CD4-positive, alpha-beta T cell treated with Interferon alpha-2 for 1 hour (primary cell): ENCODE results near the gene CYB5R3.

Experiments used
- DNase-seq, 2 donors: peaks; one replicate each; pipeline ENCODE4 v3.0.0-alpha.2; 2020 to 2022

CYB5R3 gene

GRCh38 chr22:42644422-42645340, 4.5 kb downstream of the CYB5R3 start:
- DNase-seq = no peak

GRCh38 chr22:42643634-42644421, 5.4 kb downstream of the CYB5R3 start:
- no peak for DNase-seq

- no peak for DNase-seq
These were observed 6.2 kb downstream of the CYB5R3 start for GRCh38 chr22:42642806-42643633.

GRCh38 chr22:42641801-42642413, 7.3 kb downstream of the CYB5R3 start:
- DNase-seq = no peak

GRCh38 chr22:42639541-42640241, 9.5 kb downstream of the CYB5R3 start:
- DNase-seq = no peak

- DNase-seq = no peak
These were observed 11.6 kb downstream of the CYB5R3 start for GRCh38 chr22:42637555-42637954.

- DNase-seq = no peak
These were observed 12.7 kb downstream of the CYB5R3 start for GRCh38 chr22:42636506-42636905.

GRCh38 chr22:42635531-42635930, 13.7 kb downstream of the CYB5R3 start:
- no peak for DNase-seq

GRCh38 chr22:42633013-42633412, 16.2 kb downstream of the CYB5R3 start:
- DNase-seq = no peak

GRCh38 chr22:42632096-42632495, 17.1 kb downstream of the CYB5R3 start:
- DNase-seq = no peak

GRCh38 chr22:42630901-42631602, 18.1 kb downstream of the CYB5R3 start:
- no peak for DNase-seq

- DNase-seq = no peak
These were observed 19.0 kb downstream of the CYB5R3 start for GRCh38 chr22:42630211-42630610.

- DNase-seq = no peak
These were observed 21.2 kb downstream of the CYB5R3 start for GRCh38 chr22:42627981-42628380.

GRCh38 chr22:42626951-42627625, 22.1 kb downstream of the CYB5R3 start:
- no peak for DNase-seq

- DNase-seq = no peak
These were observed 22.8 kb downstream of the CYB5R3 start for GRCh38 chr22:42626431-42626830.

- DNase-seq = no peak
These were observed 23.8 kb downstream of the CYB5R3 start for GRCh38 chr22:42625416-42625815.

- no peak for DNase-seq
These were observed 24.6 kb downstream of the CYB5R3 start for GRCh38 chr22:42624551-42625106.

- DNase-seq = no peak
These were observed 25.3 kb downstream of the CYB5R3 start for GRCh38 chr22:42623756-42624441.

- peak in 1 of 2 donors; percentile 35 for DNase-seq
These were observed 25.9 kb downstream of the CYB5R3 start for GRCh38 chr22:42623301-42623751.
